GM12892 (cell line): ENCODE data around the gene LACTBL1.

ENCODE experiments used
- POLR2A ChIP-seq: IDR thresholded peaks from 2 replicates; pipeline ENCODE4 v1.6.1; 2011; ENCODE audit warnings: low read depth, low read length, control low read depth
- POLR2AphosphoS5 ChIP-seq: IDR thresholded peaks from 2 replicates; pipeline ENCODE4 v1.6.1; 2011; ENCODE audit warnings: low read depth, low read length, control low read depth
- TAF1 ChIP-seq: IDR thresholded peaks from 2 replicates; pipeline ENCODE4 v1.6.1; 2011; ENCODE audit warnings: low read depth, mild to moderate bottlenecking, control low read depth, low read length, borderline replicate concordance

DNA sequence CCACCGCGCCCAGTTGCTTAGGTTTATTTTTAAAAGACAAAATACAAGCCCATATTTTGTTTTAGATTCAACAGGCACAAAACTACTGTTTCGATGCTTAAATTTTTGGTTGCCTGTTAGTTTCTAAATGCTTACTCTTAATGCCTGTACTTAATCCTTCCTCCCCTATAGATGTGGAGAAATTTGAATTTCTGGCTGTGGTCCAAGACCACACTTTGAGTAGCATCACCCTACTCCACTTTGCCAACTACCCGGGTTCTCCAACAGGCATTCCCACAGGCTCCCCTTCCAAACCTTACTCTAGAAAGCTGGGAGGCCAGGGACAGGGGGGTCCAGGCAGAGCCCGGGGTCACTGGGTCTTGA lies 20.0 kb downstream of the LACTBL1 start:
- TF ChIP-seq POLR2AphosphoS5 = no peak
- no peak for TF ChIP-seq TAF1
- TF ChIP-seq POLR2A = no peak
